Loucy (cell line): ENCODE results near the gene ALG14.
"Not testable (repeated sequence)": the region's sequence is repeated elsewhere in the genome, so short reads cannot be mapped to it uniquely, and the experiment has no call there.

Experiments used
- CTCF ChIP-seq: fragments of 200-600 bp; sonication (generic); conservative IDR thresholded peaks from 2 replicates; pipeline ENCODE4 v1.5.1; 2014; ENCODE audit warnings: mild to moderate bottlenecking, antibody characterized with exemption, low read length
- EZH2phosphoT487 ChIP-seq: fragments of 200-600 bp; IDR thresholded peaks from 2 replicates; pipeline ENCODE4 v1.6.1; 2018; ENCODE audit warnings: antibody characterized with exemption, mild to moderate bottlenecking, moderate library complexity, borderline replicate concordance

- not testable (repeated sequence) for TF ChIP-seq CTCF, EZH2phosphoT487
Observed at GRCh38 chr1:95091290-95091689, 18.5 kb upstream of the ALG14 start.
